Nephron progenitor cell (in vitro differentiated cells): Measurements from ENCODE around the gene GPR85.
A peak's percentile ranks its signal among the peaks of the same experiment; 100 is the strongest.
"Not testable (repeated sequence)": the region's sequence is repeated elsewhere in the genome, so short reads cannot be mapped to it uniquely, and the experiment has no call there.

Experiments
- DNase-seq: peaks from one replicate; pipeline ENCODE4 v3.0.0; 2021
- H3K27ac Mint-ChIP-seq: 2 replicates; pipeline ENCODE4 v1.8.0; 2021; ENCODE audit warnings: mild to moderate bottlenecking, moderate library complexity, mixed read lengths
- H3K27me3 Mint-ChIP-seq: 2 replicates; pipeline ENCODE4 v1.8.0; 2021; ENCODE audit warnings: mild to moderate bottlenecking, low read depth, mixed read lengths; ENCODE audit not compliant: poor library complexity
- H3K36me3 Mint-ChIP-seq: 2 replicates; pipeline ENCODE4 v1.8.0; 2021; ENCODE audit warnings: low read depth, mixed read lengths
- H3K4me1 Mint-ChIP-seq: 2 replicates; pipeline ENCODE4 v1.8.0; 2021; ENCODE audit warnings: mixed read lengths
- H3K4me3 Mint-ChIP-seq: 2 replicates; pipeline ENCODE4 v1.8.0; 2021; ENCODE audit warnings: mild to moderate bottlenecking, moderate library complexity, mixed read lengths
- H3K9me3 Mint-ChIP-seq: 2 replicates; pipeline ENCODE4 v1.8.0; 2021; ENCODE audit warnings: mild to moderate bottlenecking, moderate library complexity, mixed read lengths
- CTCF ChIP-seq: fragments of 200-600 bp; sonication (generic); IDR thresholded peaks from 2 replicates; pipeline ENCODE4 v1.5.0; 2021; ENCODE audit warnings: antibody characterized with exemption

Gene GPR85

GRCh38 chr7:113120647-113121046 is 34.0 kb upstream of the GPR85 start:
- no peak for DNase-seq
- TF ChIP-seq CTCF, result no peak
- peaks cover 8% of the 10 kb centered on the region for H3K27me3 Mint-ChIP-seq

DNA sequence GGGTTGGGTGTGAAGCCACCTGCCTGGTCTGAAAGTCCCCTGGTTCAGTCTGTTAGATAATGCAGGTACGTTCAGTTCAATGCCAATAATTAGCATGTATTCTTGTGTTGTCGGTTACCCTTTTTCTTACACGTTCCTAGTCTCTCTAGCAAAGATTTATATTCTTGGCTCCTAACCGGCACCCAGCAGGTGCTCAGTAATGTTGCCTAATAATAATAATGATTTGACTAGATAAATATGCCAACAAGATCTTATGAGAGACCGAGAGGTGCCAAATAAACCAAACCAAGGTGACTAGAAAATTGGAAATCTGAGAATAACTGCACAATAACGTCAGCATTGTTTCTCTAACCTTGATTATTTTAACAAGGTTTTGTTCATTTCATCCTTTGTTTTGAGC is 32.8 kb upstream of the GPR85 start:
- DNase-seq, result no peak
- Mint-ChIP-seq H3K27ac (no peak overlapping the region), H3K4me1 (peaks cover 19% of the 10 kb centered on the region), H3K27me3 (peaks cover 8% of the 10 kb centered on the region), H3K36me3 (peaks cover 16% of the 10 kb centered on the region), H3K9me3 (no peaks in the 10 kb centered on the region), H3K4me3 (peak overlapping the region; percentile 90)
- no peak for TF ChIP-seq CTCF

More at GRCh38 chr7:113120647-113121046, 34.0 kb upstream of the GPR85 start:
- no peak overlapping the region for H3K4me3 Mint-ChIP-seq
- H3K9me3 Mint-ChIP-seq, result no peaks in the 10 kb centered on the region
- H3K27ac Mint-ChIP-seq, result no peak overlapping the region
- peaks cover 19% of the 10 kb centered on the region for H3K4me1 Mint-ChIP-seq
- peaks cover 10% of the 10 kb centered on the region for H3K36me3 Mint-ChIP-seq

GRCh38 chr7:113118074-113118959 is 31.7 kb upstream of the GPR85 start, which contains the start of gene SMIM30:
Gene SMIM30, minus strand, starts transcription at chr7:113118554. Its CDS starts 976 bp downstream, at chr7:113117578.
- peak within 1 kb of the TSS; percentile 60 for H3K27ac Mint-ChIP-seq
- no peaks in the 10 kb centered on the region for H3K9me3 Mint-ChIP-seq
- H3K4me3 Mint-ChIP-seq, result peak within 1 kb of the TSS; percentile 90
- no peak for TF ChIP-seq CTCF
- DNase-seq, result peak; percentile 89
- peaks cover 22% of the 10 kb centered on the region for H3K36me3 Mint-ChIP-seq
- peaks cover 19% of the 10 kb centered on the region for H3K4me1 Mint-ChIP-seq
- peaks cover 8% of the 10 kb centered on the region for H3K27me3 Mint-ChIP-seq

DNA sequence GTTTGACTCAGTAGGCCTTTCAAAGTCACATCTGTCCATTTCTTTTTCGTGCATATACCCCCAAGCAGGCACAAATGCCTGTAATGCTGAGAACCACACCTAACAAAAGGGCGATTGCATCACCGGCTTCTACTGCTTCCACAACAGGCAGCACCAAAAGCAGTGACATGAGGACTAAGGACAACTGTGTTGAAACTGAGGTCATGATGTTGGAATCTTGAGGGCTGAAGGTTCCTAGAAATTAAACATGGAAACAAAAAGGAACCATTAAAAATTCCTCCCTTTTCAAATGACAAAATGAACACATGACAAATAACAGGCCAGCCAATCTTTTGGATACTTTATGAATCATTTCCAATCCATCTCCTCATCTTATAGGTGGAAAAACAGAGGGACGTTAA is 30.7 kb upstream of the GPR85 start:
- peaks cover 22% of the 10 kb centered on the region for H3K36me3 Mint-ChIP-seq
- H3K27ac Mint-ChIP-seq, result peak overlapping the region; percentile 60
- peak overlapping the region; percentile 90 for H3K4me3 Mint-ChIP-seq
- not testable (repeated sequence) for H3K27me3 Mint-ChIP-seq, DNase-seq, H3K9me3 Mint-ChIP-seq
- peaks cover 19% of the 10 kb centered on the region for H3K4me1 Mint-ChIP-seq

DNA sequence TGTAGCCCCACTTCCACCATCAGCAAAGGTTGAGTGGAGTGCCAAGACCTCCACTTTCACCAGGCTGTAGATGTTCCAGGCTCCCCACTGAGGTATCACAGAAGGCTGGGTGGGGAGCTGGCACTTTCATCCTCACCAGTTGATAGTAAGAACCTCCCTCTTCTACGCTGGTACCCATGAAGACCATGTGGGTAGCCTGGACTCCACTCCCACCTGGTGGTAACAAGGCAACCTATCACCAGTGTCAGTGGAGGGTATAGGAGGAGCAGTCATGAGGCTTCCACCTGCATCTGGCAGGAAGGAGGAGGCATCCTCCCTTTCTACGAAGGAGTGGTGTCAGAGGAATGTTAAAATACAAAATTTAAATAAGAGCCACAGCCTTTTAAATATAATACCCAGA is 27.3 kb upstream of the GPR85 start:
- H3K27ac Mint-ChIP-seq, result no peak overlapping the region
- peaks cover 16% of the 10 kb centered on the region for H3K4me1 Mint-ChIP-seq
- no peak for TF ChIP-seq CTCF
- H3K9me3 Mint-ChIP-seq, result no peaks in the 10 kb centered on the region
- peaks cover 22% of the 10 kb centered on the region for H3K36me3 Mint-ChIP-seq
- peaks cover 3% of the 10 kb centered on the region for H3K27me3 Mint-ChIP-seq
- no peak for DNase-seq
- H3K4me3 Mint-ChIP-seq, result no peak overlapping the region

DNA sequence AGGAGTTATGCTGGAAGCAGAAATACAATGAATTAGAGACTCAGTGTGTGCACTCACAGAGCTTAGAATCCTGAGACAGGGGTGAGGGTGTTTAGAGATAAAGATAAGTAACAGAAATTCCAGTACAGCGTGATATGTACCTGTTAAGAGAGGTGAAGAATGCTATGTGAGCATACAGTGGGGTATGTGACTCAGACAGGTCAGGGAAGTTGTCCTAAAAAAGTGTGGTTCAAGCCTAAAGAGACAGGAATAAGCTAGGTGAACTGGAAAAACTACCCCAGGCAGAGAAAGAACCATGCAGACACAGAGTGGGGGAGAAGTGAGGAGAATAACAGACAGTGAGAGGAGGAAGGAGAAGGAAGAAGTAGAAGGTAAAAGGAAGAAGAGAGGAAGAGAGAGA is 23.1 kb upstream of the GPR85 start:
- Mint-ChIP-seq H3K4me1 (no peaks in the 10 kb centered on the region), H3K9me3 (no peaks in the 10 kb centered on the region), H3K27me3 (no peaks in the 10 kb centered on the region), H3K4me3 (no peak overlapping the region), H3K36me3 (peaks cover 9% of the 10 kb centered on the region), H3K27ac (peak overlapping the region; percentile 1)
- no peak for DNase-seq
- TF ChIP-seq CTCF, result no peak
